Daoy (cell line): Measurements from ENCODE around the gene LUZP4. TPM values are rescaled to one million over a fixed set of nuclear protein-coding genes. Genes with fewer than 3 reads are reported as not detected.
A peak's percentile ranks its signal among the peaks of the same experiment; 100 is the strongest.
"Not testable (repeated sequence)": the region's sequence is repeated elsewhere in the genome, so short reads cannot be mapped to it uniquely, and the experiment has no call there.

Source experiments
- DNase-seq: peaks from one replicate; pipeline ENCODE4 v3.0.0-alpha.2; 2015; ENCODE audit warnings: low read depth
- total RNA-seq: library from RNA; depleted of rRNA; stranded (reverse); fragments of >200 nt; shearing (Covaris generic); gene quantifications from 2 replicates; pipeline ENCODE4 v1.2.3, GENCODE V29; 2014; rRNA removed

LUZP4 gene
- not detected in 2 replicates for total RNA-seq

- no peak for DNase-seq
These were observed at the start of gene LUZP4 for GRCh38 chrX:115289465-115289864. TSS of gene LUZP4 (plus strand) at chrX:115289715. CDS start at chrX:115289760, 45 bp downstream.

GRCh38 chrX:115251458-115252233, 37.9 kb upstream of the LUZP4 start:
- no peak for DNase-seq

GRCh38 chrX:115255003-115255402, 34.5 kb upstream of the LUZP4 start:
- DNase-seq, result no peak

GRCh38 chrX:115257711-115258110, 31.8 kb upstream of the LUZP4 start:
- no peak for DNase-seq

- DNase-seq, result no peak
These were observed 30.2 kb upstream of the LUZP4 start for GRCh38 chrX:115259238-115259875.

- DNase-seq, result no peak
These were observed 29.2 kb upstream of the LUZP4 start for GRCh38 chrX:115260330-115260729.

- DNase-seq, result no peak
These were observed 28.4 kb upstream of the LUZP4 start for GRCh38 chrX:115261148-115261547.

- no peak for DNase-seq
These were observed 25.5 kb upstream of the LUZP4 start for GRCh38 chrX:115264009-115264408.

- no peak for DNase-seq
These were observed 23.2 kb upstream of the LUZP4 start for GRCh38 chrX:115266300-115266699.

GRCh38 chrX:115268421-115268820, 21.1 kb upstream of the LUZP4 start:
- no peak for DNase-seq

- no peak for DNase-seq
These were observed 20.3 kb upstream of the LUZP4 start for GRCh38 chrX:115269051-115269683.

- DNase-seq, result no peak
These were observed 4.6 kb upstream of the LUZP4 start for GRCh38 chrX:115284877-115285276.

- DNase-seq, result no peak
These were observed 7.7 kb downstream of the LUZP4 start for GRCh38 chrX:115297189-115297588.

- DNase-seq, result no peak
These were observed 21.6 kb downstream of the LUZP4 start for GRCh38 chrX:115311139-115311538.

- no peak for DNase-seq
These were observed 22.1 kb downstream of the LUZP4 start for GRCh38 chrX:115311601-115312001.

- DNase-seq, result no peak
These were observed 28.6 kb downstream of the LUZP4 start for GRCh38 chrX:115318139-115318538.

GRCh38 chrX:115322375-115322774, 32.9 kb downstream of the LUZP4 start:
- DNase-seq, result no peak

GRCh38 chrX:115324194-115324593, 34.7 kb downstream of the LUZP4 start:
- DNase-seq, result peak; percentile 2

- not testable (repeated sequence) for DNase-seq
These were observed 39.8 kb downstream of the LUZP4 start for GRCh38 chrX:115329282-115329681.

GRCh38 chrX:115330498-115331168, 41.1 kb downstream of the LUZP4 start:
- peak; percentile 49 for DNase-seq

GRCh38 chrX:115332832-115333231, 43.3 kb downstream of the LUZP4 start:
- no peak for DNase-seq

- DNase-seq, result peak; percentile 14
These were observed 43.9 kb downstream of the LUZP4 start for GRCh38 chrX:115333446-115333845.
